Activated T-cell treated with anti-CD3 and anti-CD28 coated beads, Interleukin-2, amount 50 U/mL, for 48 hours (primary cell): Measurements from ENCODE around the gene PLIN3.
A peak's percentile ranks its signal among the peaks of the same experiment; 100 is the strongest.
"Not testable (repeated sequence)": the region's sequence is repeated elsewhere in the genome, so short reads cannot be mapped to it uniquely, and the experiment has no call there.

Experiments
- DNase-seq, 2 experiments: peaks; one replicate each; pipeline ENCODE4 v3.0.0-alpha.2; 2020

Gene PLIN3

DNA sequence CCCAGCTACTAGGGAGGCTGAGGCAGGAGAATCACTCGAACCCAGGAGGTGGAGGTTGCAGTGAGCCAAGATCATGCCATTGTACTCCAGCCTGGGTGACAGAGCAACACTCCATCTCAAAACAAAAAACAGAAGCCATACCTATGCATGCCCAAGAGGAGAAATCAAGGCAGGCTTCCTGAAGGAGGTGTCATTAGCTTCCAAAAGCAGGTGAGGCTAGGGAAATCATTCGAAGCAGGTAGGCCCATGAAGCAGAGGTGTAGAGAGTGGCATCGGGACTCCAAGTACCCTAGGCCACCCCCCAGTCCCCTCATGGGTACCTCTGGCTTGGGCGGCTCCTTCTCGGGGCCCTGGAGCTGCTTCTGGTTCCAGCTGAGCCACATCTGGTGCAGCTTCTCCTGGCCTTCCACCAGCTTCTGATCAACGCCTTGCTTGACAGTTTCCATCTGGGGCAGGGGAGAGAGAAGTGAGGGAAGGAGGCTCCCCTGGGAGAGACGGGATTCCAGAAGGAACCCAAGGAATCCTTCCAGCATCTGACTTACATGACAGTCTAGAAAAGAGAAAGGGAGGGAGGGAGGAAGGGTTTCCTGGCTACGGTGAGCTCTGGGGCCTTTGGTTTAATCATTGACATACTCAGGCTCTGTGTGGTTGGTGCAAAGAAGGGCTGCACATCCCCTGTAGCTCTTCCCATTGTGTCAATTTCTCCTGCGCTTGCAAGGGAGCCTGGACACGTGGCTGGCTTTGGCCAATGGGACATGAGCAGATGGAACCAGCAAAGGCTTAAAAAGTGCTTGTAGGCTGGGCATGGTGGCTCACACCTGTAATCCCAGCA lies 22.9 kb downstream of the PLIN3 start:
- DNase-seq = no peak

DNA sequence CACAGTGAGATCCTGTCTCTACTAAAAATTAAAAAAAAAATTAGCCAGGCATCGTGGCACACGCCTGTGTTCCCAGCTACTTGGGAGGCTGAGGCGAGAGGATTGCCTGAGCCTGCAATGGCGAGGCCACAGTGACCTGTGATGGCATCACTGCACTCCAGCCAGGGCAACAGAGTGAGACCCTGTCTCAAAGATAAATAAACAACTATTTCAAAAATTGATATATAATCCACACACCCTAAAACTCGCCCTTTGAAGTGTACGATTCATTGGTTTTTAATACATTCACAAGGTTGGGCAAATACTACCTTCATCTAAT lies 23.9 kb downstream of the PLIN3 start:
- DNase-seq = no peak

DNA sequence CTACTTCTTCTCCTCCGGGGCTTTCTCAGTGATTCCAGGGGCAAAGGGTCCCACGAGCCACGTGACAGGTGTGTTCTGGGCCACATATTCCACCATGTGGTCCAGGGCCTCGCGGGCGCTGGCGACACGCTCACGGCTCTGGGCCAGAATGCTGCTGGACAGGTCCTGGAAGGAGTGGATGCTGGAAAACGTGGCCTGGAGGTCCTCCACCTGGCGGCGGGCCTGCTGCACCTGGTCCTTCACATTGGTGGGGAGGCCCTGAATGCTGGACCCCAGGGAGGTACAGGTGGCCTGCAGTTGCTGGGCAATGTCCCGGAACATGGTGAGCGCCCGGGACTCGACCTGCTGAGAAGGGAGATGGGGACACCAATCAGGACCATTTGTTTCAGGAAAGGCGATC lies 28.3 kb downstream of the PLIN3 start:
- no peak for DNase-seq

DNA sequence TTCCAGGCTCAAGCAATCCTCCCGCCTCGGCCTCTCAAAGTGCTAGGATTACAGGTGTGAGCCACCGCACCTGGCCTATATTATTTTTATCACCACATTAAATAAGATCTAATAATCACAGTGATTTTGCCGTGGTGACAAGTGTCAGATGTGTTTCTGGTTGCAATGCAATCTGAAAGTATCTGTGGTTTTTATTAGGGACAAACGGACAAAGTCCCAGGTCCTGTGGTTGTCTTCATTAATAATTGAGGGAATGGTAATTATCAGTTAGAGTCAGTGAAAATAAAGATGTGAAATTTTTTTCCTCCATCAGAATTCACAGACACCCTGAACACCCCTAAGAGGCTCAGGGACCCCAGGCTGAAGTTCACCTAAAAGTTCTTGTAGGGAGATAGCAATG lies 34.7 kb downstream of the PLIN3 start:
- DNase-seq = no peak

DNA sequence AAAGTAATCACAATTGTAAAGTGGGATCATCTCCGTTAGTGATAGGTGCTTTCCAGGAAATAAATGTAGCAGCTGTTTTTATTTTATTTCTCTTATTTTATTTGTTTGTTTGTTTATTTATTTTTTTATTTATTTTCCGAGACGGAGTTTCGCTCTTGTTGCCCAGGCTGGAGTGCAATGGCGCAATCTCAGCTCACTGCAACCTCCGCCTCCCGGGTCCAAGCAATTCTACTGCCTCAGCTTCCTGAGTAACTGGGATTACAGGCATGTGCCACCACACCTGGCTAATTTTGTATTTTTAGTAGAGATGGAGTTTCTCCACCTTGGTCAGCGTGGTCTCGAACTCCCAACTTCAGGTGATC lies 35.5 kb downstream of the PLIN3 start:
- not testable (repeated sequence) for DNase-seq

DNA sequence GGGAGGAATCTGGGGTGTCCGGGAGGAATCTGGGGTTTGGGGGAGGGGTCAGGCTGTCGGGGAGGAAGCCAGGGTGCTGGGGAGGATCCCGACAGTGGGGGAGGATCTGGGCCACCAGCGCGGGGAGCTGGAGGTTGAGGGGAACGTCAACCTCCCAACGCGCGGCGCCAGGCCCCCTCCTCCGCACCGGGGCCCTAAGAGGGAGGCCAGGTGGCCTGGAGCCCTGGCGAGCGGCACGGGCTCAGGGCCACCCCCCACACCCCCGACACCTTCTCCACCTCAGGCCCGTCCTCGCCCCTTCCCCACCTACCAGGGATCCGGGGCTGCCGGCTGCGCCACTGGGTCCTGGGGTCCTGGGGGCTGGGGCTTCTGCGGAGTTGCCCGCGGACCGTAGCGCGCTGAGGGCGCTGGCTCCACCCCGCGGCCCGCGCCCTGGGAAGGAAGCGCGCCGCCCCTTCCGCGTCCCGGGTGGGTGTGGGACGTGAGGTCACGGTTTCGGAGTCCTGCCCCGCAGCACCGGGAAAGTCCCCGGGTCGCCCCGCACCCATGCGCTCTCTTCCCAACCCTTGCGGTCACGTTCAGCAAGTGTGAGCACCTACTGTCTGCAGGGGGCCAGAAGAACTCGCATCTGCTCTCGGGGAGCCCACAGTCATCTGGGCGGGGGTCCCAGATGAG lies 36.0 kb downstream of the PLIN3 start, which contains the start of gene TICAM1:
TICAM1 (minus strand) TSS at position 409 of the 675 bp plus-strand sequence. CDS start 13,335 bp downstream, outside the sequence.
- DNase-seq = peak; percentile 82 to 87

DNA sequence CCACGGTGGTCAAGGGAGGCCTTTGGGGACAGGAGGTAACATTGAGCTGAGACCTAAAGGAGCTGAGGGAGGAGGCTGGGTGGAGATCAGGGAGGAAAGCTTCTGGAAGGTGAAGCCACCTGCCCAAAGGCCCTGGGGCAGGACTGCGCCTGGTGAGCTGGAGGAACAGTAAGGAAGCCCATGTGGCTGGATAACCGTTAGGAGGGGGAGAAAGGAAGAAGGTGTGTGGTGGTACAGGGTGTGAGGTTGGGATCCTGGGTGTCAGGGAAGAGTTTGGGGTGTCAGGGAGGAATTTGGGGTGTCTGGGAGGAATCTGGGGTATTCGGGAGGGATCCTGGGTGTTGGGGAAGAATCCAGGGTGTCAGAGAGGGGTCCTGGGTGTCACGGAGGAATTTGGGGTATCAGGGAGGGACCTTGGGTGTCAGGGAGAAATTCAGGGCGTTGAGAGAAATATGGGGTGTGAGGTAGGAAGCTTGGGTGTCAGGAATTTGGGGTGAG lies 36.6 kb downstream of the PLIN3 start:
- DNase-seq = no peak

DNA sequence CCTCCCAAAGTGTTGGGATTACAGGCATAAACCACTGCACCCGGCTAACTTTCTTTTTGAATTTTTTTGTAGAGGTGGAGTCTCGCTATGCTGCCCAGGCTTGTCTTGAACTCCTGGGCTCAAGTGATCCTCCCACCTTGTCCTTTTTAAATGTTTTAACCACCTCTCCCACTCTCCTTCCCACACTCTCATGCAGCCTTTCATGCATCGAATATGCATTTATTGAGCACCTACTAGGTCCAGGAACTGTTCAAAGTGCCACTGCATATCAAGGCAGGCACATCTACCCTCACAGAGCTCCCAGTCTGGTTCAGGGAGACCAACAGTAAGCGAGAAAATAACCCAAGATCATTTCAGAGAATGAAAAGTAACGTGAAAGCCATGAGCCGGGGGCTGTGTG lies 37.1 kb downstream of the PLIN3 start:
- no peak for DNase-seq

DNA sequence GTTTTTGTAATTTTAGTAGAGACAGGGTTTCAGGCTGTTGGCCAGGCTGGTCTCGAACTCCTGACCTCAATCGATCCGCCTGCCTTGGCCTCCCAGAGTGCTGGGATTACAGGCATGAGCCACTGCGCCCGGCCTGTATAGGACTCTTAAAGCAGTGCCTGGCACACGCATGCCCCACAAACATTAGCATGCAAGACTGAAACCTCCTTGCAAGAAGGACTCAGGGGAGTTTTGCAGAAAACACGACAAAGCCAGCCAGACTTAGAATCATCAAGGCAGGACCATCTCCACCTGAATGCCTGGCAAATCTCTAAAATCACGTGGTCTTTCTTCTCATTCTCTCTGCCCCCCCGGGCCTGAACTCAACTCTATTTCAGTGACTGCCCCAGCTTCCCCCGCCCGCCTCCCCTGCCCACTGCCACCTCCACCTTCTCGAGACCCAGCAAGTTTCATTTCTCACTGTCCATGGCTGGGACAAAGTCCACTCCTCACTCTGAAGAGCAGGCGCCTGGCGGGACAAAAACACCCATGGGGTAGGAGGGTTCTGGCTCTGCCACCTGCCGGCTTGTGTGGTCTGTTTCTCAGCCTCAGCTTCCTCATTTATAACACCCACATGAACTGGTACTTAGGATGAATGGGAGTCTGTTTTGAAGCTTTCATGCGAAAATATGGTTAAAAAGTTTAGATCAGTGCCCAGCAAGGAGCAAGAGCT lies 38.3 kb downstream of the PLIN3 start:
- DNase-seq = no peak

DNA sequence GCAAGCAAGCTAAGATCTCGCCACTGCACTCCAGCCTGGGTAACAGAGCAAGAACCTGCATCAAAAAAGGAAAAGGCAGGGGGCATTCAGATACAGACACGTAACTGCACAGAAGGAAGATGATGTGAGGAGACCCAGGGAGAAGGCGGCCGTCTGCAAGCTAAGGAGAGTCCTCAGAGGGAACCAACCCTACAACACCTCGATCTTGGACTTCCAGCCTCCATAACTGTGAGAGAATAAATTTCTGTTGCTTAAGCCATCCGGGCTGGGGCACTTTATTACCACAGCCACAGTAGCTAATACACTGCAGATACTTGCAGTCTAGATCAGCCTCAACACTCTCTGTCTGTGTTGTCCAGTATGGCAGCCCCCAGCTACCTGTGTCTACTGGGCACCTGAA lies 43.9 kb downstream of the PLIN3 start:
- no peak for DNase-seq

DNA sequence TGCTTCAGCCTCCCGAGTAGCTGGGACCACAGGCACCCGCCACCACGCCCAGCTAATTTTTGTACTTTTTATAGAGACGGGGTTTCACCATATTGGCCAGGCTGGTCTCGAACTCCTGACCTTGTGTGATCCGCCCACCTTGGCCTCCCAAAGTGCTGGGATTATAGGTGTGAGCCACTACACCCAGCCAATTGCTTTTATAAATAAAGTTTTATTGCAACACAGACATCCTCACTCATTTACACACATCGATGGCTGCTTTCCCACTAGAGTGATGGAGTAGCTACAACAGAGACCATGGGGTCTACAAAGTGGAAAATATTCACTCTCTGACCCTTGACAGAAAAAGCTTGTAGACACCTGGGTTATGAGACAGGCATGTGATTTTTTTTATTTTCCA lies 45.1 kb downstream of the PLIN3 start:
- DNase-seq = not testable (repeated sequence)

DNA sequence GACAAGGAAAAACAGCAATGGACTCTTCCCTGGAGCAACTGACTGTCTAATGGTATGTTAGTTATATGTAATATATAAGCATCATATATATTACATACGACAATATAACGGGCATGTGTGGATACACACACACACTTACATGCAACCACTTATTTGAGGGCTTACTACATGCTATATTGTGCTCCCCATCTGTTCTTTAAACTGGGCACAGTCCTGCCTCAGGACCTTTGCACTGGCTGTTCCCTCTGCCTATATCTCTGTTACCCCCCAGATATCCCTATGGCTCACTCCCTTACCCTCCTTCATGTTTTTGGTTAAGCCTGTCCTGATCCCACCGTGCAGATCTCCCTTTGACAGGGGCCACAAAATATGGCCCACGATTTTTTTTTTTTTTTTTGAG lies 46.2 kb downstream of the PLIN3 start:
- DNase-seq = no peak

DNA sequence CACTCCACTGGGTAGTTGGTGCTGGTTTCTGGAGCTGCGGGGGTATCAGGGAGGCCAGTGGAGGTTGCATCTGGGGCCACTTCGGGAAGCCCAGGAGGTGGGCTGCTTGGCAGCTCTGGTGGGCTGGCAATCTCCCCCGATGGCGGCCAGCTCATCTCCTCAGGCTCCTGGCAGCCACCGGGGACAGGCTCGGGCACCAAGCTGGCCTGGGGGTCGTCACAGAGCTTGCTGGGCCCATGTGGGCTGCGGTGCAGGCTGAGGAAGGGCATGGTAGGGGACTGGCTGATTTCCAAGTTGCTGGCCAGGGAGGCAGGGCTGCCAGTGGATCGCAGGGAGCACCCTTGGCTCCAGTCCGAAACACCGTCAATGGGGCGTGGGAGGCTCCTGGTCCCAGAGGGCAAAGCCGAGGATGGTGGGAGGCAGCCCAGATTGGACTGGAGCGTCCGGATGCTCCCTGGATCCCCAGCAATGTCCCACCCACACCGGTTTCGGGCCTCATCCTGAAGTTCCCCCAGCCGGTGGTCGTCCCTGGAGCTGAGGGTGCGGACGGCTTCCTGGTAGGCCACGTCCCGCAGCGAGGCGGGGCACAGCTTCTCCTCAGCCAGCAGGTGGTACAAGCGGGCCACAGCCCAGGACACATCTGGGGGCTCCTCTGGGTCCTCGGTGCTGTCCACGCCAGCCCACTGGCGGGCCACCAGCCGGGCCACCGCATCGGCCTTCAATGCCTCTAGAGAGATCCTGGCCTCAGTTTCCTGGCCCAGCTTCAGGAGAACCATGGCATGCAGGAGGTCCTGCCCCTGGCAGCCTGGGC lies 49.8 kb downstream of the PLIN3 start:
- no peak for DNase-seq

DNA sequence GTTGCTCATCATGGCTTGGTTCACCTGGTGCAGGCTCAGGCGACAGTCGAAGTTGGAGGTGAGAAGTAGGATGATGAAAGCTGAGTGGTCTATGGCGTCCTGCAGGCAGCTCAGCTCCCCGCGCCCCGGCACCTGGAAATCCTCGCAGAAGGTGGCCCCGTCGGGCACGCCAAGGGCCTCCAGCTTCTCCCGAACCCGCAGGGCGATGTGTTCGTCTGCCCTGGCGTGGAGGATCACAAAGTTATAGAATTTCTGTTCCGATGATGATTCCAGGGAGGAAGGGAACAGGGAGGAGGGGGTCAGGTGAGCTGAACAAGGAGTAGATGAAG lies 50.6 kb downstream of the PLIN3 start:
- DNase-seq = no peak

DNA sequence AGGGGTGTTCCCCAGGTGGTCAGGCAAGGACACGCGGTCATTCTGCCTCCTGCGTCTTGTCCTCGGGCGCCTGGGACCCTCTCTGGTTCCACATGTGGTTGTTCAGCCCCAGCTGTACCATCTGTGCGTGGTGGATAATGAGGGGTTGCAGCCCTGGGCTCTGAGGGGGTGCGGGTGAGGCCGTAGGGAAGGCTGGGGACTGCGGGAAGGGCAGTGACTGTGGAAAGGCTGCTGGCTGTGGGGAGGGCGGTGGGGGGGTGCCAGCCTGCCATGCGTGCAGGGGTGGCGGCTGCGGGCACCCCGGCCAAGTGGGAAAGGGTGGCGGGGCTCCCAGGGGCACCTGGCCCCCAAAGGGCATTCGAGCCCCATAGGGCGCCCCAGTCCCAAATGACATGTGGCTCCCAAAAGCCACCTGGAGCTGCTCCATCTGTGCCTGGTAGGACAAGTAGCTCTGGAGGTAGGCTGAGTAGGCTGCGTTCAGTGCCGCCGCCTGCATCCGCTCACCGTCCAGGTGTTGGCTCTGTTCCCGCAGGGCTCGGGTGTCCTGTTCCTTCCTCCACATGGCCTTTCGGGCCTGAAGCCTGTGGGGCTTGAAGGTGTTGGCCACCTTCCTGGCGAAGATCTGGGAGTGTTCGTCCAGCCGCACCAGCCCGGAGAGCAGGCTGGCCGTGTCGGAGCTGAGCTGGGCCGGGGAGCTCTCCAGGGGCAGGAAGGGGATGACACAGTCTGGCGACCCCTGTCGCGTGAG lies 51.1 kb downstream of the PLIN3 start:
- DNase-seq = no peak

DNA sequence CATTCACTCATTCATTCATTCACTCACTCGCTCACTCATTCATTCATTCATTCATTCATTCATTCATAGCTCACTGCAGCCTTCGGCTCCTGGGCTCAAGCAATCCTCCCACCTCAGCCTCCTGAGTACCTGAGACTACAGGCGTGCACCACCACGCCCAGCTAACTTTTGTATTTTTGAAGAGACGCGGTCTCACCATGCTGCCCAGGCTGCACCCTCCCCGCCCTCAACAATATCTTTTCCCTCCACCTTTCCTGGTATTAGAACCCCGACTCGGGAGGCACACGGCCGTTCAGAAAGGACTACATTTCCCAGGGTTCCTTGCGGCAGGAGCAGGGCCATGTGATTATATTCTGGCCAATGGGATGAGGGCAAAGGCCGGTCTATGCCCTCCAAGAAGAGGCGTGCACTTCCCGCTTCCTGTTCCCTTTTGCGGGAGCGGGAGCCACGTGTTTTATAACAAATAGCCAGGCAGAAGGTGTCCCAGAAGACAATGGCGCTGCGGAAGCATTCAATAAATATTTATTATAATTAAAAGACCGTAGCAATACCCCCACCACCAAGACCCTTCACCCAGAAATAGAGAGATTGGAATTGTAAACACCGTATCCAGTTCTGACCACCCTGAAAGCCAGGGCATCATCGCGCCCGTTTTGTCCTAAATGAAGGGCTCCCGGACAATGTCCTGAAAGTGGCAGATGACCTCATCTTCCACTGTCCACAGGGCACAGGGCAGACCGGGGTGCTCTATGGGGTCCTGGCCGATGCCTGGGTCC lies 51.9 kb downstream of the PLIN3 start:
- DNase-seq = peak; percentile 84 to 85

DNA sequence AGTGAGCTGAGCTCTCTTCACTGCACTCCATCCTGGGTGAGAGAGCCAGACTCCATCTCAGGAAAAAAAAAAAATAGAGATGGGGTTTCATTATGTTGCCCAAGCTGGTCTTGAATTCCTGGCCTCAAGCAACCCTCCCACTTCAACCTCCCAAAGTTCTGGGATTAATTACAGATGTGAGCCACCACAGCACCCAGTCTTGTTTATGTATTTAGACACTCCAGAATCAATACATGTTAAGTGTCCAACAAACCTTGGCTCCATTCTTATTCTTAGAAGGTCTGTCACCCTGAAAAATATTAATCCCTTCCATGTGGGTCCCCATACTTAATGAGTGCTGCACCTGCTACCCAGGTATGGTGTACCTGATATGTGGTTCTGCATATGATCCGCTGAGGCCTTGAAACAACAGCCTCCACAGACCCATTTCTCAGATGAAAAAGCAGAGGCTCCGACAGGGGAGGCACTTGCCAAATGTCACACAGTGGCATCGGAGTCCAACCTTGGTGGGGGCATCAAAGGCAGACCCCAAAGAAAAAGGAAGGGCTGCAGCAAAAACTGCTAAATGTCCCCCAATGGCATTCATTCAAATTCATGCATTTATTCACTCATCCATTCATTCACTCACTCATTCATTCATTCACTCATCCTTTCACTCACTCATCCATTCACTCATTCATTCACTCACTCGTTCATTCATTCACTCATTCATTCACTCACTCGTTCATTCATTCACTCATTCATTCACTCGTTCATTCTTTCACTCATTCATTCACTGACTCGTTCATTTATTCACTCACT lies 52.6 kb downstream of the PLIN3 start:
- no peak for DNase-seq

DNA sequence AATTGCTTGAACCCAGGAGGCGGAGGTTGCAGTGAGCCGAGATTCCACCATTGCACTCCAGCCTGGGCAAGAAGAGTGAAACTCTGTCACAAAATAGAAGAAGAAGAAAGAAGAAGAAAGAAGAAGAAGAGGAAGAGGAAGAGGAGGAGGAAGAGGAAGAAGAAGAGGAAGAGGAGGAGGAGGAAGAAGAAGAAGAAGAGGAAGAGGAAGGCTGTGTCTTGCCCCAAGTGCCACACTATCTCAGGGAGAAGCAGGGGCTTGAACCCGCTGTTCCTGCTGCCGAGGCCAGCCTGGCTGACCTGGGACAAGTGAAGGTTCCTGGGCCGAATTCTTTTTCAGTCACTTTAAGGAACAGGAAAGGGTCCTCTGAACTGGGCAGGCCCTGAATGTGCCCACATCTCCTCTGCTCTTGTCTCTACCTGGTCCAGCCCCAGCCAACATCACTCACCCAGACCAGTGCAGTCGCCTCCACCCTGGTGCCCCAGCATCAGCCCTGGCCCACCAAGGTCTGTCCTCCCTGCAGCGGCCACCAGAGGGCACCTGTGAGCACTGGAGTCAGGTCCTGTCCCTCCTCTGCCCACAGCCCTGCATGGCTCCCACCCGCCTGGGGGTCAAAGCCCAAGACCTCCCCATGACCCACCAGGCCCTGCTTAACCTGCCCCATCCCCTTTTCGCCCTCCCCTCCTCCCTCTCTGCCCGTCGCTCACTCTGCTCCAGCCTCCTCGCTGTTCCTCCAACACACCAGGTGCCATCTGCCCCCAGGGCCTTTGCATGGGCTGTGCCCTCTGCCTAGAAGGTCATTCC lies 55.9 kb downstream of the PLIN3 start:
- peak; percentile 95 to 97 for DNase-seq

DNA sequence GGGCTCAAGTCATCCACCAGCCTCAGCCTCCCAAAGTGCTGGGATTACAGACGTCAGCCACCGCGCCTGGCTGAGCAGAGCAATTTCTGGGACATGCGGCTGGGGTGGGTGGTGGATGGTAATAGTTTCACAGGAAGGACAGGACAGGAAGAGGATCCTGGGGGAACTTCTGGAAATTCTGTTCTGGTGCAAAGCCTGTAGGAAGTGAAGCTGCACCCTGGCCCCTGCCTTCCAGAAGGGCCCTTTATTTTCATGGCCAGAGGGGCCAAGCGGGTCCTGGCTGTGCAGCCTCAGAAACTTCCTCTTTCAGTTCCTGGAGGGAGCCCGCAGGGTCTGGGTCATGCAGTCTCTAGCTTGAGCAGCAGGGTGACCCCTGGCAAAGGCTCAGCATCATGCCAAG lies 60.3 kb downstream of the PLIN3 start:
- DNase-seq = no peak

DNA sequence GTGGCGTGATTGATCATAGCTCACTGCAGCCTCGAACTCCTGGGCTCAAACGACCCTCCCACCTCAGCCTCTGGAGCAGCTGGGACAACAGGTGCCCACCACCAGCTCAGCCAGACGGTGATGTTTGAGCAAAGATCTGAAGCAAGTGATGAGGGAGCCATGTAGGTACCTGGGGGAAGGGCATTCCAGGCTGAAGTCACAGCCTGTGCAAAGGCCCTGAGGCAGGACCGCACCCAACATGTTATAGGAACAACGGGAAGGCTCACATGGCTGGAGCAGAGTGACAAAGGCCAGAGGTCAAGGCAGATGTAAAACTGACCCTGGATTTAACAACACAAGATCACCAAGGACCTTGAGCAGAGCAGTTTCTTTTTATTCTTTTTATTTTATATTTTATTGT lies 61.1 kb downstream of the PLIN3 start:
- no peak for DNase-seq
